ENCODE measurements around the gene GARIN5B. TPM values are rescaled to one million over a fixed set of nuclear protein-coding genes. Genes with fewer than 3 reads are reported as not detected.

The GARIN5B gene
- total and polyA plus RNA-seq, 2 of the 13 experiments (the other 11 are each of a cell fraction or from before 2014, with no cell fraction given), result not detected

GRCh38 chr19:55373306-55373992, 10.4 kb upstream of the GARIN5B start:
- Histone ChIP-seq H3K4me1 (ENCODE audit: insufficient read depth, low read length) (peaks cover 82% of the 10 kb centered on the region), H3K36me3 (replicated peaks in 1 of 2; ENCODE audit: control insufficient read depth in 1 of 2, insufficient read depth in 2 of 2, low read length in 2 of 2) (no peaks in the 10 kb centered on the region), H2AFZ (ENCODE audit: low read length) (no peak overlapping the region), H3K9ac (ENCODE audit: insufficient read depth, low read depth, low read length) (peak overlapping the region; percentile 51; the same call in 1 of the 2 replicates), H3K27me3 (ENCODE audit: control insufficient read depth in 1 of 2, insufficient read depth in 2 of 2, low read length in 2 of 2) (peaks cover 7 to 38% of the 10 kb centered on the region in 2 experiments; a peak in 4 of 5 replicates), H3K4me2 (ENCODE audit: low read depth, low read length) (peak overlapping the region; percentile 87), H3K9me3 (ENCODE audit: low read length) (no peaks in the 10 kb centered on the region), H3K79me2 (ENCODE audit: insufficient read depth, low read length) (no peaks in the 10 kb centered on the region), H4K20me1 (ENCODE audit: insufficient read depth, low read length) (no peaks in the 10 kb centered on the region), H3K4me3 (replicated peaks in 1 of 3; ENCODE audit: insufficient read depth in 1 of 3, low read depth in 2 of 3, low read length in 3 of 3) (peak overlapping the region; percentile 44 to 70 (median 48)), H3K27ac (ENCODE audit: extremely low read length, insufficient read depth, low read length) (no peak overlapping the region)
- POLR2A ChIA-PET, result interaction anchor here (0.6 to 1.0 kb wide), 4 partner anchors 11 to 88 kb away, joined by 3 to 4 read pairs (median 3); partner anchors contain the start of genes ISOC2 and KMT5C
- intact Hi-C loops (cut with micrococcal nuclease; ENCODE audit: unreplicated experiment), result no loop called here
- in situ Hi-C loops (cut with HindIII; ENCODE audit: extremely low pct_ligation_motif_present, low pct_unique_long_range_greater_than_20kb), result no loop called here
- CTCF ChIA-PET (ENCODE audit: low intra/inter-chr PET ratio, low total read pairs), result no interaction called here
- no TSS peak for BruUV-seq (replicated peaks)
- no peak for TF ChIP-seq GTF2F1 (IDR thresholded peaks at IDR 0.05; ENCODE audit: low read length)
- peak; percentile 18 for TF ChIP-seq ZNF883 (CRISPR knock-in tag; IDR thresholded peaks at IDR 0.05; ENCODE audit: not compliant biosample characterization)
- TF ChIP-seq SSRP1 (CRISPR knock-in tag; IDR thresholded peaks at IDR 0.05), result no peak
- TF ChIP-seq ZNF546 (CRISPR knock-in tag; conservative IDR thresholded peaks at IDR 0.05), result no peak
- no peak for TF ChIP-seq NPAS2 (CRISPR knock-in tag; IDR thresholded peaks at IDR 0.05; ENCODE audit: borderline replicate concordance)
- TF ChIP-seq MTA1 (CRISPR knock-in tag; IDR thresholded peaks at IDR 0.05; ENCODE audit: borderline replicate concordance), result 0 out of 2 replicates have a peak, but pooled peaks have one; percentile 24
- no peak for TF ChIP-seq ZNF713 (CRISPR knock-in tag; IDR thresholded peaks at IDR 0.05)
- no peak for TF ChIP-seq ZNF160 (CRISPR knock-in tag; IDR thresholded peaks at IDR 0.05)
- TF ChIP-seq ZSCAN22 (CRISPR knock-in tag; IDR thresholded peaks at IDR 0.05), result peak; percentile 97
- 0 out of 2 replicates have a peak, but pooled peaks have one; percentile 33 for TF ChIP-seq ARNTL (CRISPR knock-in tag; IDR thresholded peaks at IDR 0.05)
- TF ChIP-seq STAT5B (CRISPR knock-in tag; IDR thresholded peaks at IDR 0.05), result no peak
- no peak for TF ChIP-seq ZNF574 (CRISPR knock-in tag; IDR thresholded peaks at IDR 0.05)
- TF ChIP-seq ZNF788 (CRISPR knock-in tag; IDR thresholded peaks at IDR 0.05; ENCODE audit: borderline replicate concordance), result peak; percentile 36; the same call in 1 of the 2 replicates
- no peak for TF ChIP-seq PITX1 (CRISPR knock-in tag; IDR thresholded peaks at IDR 0.05)
- TF ChIP-seq ZNF879 (CRISPR knock-in tag; IDR thresholded peaks at IDR 0.05), result no peak
- ATAC-seq, result peak; percentile 21; the same call in 2 of the 3 replicates
- no peak for FAIRE-seq
- 4% methylated on average over 8 of the region's 9 CpGs for WGBS (ENCODE audit: low lambda C conversion rate)
- DNase-seq (ENCODE audit: low spot score), result no peak
